Hematopoietic multipotent progenitor cell (in vitro differentiated cells): ENCODE data around the gene CDC42BPB. TPM values are rescaled to one million over a fixed set of nuclear protein-coding genes. Genes with fewer than 3 reads are reported as not detected.

Experiments used
- DNase-seq, 3 donors: peaks; one replicate each; pipeline ENCODE4 v3.0.0-alpha.2; 2011 to 2015; ENCODE audit warnings: low read depth in 2 of 3, low spot score in 2 of 3
- total RNA-seq: library from RNA; depleted of rRNA; stranded (reverse); fragments of >200 nt; gene quantifications from one replicate; pipeline ENCODE4 v1.2.3, GENCODE V29; 2012

Gene CDC42BPB
- total RNA-seq, 1 donor, result 24.0 TPM

GRCh38 chr14:102891556-102891955 lies 165.8 kb downstream of the CDC42BPB start:
- no peak for DNase-seq

DNA sequence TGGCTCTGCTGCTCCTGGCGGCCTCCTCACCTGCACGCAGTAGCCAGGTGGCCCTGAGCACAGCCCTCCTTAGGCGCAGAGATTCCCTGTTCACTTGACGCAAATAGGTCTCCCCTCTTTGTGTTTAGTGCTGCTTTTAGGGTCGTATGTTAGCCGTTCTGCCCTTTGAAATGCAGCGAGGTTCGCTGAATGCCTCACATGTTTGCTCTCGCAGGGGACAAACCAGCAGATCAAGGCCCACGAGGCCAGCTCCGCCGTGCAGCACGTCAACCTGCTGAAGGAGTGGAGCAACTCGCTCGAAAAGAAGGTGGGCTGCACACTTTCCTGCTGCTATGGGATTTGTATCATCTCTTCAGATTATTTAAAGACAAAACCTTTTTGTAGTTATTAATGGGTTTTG lies 166.2 kb downstream of the CDC42BPB start:
- no peak for DNase-seq

- DNase-seq, result no peak
Observed at GRCh38 chr14:102889615-102890014, 167.7 kb downstream of the CDC42BPB start.

GRCh38 chr14:102888748-102889147 lies 168.6 kb downstream of the CDC42BPB start:
- no peak for DNase-seq

- no peak for DNase-seq
Observed at GRCh38 chr14:102885737-102886447, 171.5 kb downstream of the CDC42BPB start.

DNA sequence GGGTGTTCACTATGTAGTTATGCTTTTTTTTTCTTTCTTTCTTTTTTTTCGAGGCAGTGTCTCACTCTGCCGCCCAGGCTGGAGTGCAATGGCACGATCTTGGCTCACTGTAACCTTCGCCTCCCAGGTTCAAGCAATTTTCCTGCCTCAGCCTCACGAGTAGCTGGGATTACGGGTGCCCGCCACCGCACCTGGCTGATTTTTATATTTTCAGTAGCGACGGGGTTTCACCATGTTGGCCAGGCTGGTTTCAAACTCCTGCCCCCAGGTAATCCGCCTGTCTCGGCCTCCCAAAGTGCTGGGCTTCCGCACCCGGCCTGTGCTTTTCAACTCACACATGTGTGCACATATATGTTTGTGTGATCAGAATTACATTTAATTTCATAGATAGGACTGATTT lies 173.8 kb downstream of the CDC42BPB start:
- DNase-seq, result no peak

GRCh38 chr14:102883089-102883541 lies 174.2 kb downstream of the CDC42BPB start:
- no peak for DNase-seq

Other genes with a start within 250 kb of the CDC42BPB start
- gene AMN, start 134.9 kb downstream of the CDC42BPB start, total RNA-seq, result 3.0 TPM
- gene LBHD2, start 26.7 kb upstream of the CDC42BPB start, total RNA-seq, result not detected
- 0.27 TPM for gene EXOC3L4, start 37.2 kb upstream of the CDC42BPB start, total RNA-seq
- gene TNFAIP2, start 65.9 kb upstream of the CDC42BPB start, total RNA-seq, result 50.6 TPM